Measurements from ENCODE around the gene APBB2.

The APBB2 gene

DNA sequence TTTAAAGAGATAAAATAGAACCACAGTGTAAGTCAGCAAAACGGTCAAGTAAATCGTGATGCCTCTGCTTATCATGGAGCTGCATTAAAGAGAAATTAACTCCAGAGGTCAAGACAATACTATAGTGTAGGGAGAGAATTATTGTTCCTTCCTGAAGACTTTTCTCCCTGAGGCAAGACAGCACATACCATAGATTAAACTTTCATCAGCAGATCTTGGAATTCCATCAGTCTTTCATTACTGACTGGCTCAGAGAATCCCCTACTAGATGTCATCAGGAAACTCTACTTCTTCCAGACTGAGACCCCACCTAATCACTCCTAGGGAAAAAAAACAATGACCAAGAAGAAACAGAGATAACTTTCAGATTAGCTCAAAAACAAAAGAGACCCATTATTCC is 333.2 kb downstream of the APBB2 start:
- no peak for DNase-seq

DNA sequence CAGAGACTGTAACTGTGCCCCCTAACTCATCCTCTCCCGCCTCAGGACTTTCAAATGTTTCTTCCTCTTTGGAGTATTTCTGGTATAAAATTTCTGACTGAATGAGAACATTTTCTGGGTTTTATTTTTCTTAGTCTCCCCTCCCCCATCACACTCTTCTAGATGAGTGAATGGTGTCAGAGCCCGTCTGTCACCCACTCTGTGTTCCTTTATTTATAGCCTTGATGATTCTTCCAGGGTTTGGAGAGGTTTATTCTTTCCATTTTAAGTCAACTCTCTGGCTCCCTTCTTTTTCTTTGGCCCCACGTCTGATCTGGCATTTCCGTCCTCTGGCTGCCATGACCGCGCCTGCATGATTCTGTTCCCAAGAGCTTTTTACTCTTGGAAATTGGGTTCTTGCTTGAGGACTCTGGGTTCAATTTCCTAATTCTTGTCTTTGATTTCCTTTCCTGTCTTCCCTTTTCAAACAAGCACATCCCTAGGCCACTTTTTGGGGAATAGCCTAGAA is 335.7 kb downstream of the APBB2 start:
- DNase-seq = no peak

DNA sequence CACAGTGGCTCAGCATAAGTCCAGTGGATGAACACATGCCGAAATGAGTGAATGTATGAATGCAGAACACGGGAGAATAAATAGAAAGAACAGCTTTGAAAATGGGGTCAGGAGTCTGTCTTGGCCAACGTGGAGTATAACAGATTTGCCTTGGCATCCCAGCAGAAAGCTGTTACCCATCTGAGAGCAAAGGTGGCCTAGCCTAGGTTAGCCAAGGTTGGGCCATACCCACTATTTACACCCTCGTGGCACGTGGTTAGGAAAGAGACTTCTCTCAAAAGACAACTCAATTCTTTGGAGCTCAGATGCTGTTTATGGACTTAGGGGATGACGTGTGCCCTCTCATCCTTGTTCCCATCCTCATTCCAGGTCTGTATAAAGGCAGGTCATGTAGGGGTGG is 337.3 kb downstream of the APBB2 start:
- no peak for DNase-seq

DNA sequence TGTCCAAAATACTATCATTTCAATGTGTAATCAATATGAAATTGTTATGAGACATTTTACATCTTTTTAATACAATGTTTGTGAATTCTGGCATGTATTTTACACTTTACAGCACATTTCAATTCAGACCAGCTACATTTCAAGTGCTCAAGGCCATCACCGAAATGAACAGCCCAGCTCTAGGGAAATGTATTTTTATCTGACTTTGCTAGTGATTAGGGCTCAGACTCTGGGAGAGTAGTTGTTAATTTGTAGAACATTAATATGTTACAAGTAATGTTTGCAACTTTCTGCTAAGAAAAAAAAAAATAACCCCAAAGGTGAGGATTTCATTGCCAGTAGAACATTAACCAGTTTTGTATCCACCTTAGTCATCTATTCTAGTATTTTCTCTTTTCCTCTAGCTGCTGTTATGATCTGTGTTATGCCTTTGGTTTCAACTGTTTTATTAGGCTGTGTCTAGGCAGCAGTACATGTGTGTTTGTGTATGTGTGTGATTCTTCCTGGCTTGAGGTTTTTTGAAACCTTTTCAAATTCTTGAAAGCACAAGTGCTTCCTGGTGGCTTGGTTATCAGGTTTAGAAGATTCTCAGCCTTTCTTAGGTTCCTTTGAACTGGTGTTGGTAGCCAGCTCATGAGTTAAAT is 338.7 kb downstream of the APBB2 start:
- DNase-seq = no peak

DNA sequence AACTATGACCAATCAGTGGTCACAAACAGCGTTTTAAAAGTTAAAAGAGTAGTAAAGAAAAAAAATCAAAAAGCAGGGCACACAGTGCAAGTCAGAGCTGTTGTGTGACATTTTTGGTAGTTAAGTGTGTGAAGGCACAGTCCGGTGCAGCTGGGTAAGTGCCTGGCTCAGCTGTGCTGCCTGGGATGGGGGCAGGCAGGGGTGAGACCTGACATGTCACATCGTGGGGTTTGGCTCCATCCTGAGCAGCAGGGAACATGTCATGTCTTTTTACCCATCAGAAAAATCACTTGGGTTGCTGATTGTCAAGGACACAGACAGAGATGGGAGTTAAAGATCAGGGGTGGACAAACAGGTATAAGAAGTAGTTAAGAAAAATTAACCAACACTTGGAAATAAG is 339.4 kb downstream of the APBB2 start:
- no peak for DNase-seq

DNA sequence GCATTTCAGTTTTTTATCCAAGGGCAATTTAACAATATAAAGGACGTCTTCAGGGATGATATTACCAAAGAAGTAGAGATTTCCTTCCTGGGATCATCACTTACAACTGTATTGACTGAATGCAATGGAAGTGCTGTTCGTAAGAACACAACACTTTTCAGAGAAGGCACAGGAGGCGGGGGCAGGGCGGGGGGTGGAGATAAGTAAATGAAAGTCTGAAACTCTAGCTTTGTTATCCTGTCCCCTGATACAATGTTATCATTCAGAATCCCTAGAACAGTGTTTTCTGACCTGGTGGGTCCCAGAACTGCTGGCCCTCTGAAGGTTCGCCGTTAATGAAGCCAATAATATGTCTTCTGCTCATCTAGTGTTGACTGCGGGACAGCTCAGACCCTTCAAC is 340.0 kb downstream of the APBB2 start:
- no peak for DNase-seq

DNA sequence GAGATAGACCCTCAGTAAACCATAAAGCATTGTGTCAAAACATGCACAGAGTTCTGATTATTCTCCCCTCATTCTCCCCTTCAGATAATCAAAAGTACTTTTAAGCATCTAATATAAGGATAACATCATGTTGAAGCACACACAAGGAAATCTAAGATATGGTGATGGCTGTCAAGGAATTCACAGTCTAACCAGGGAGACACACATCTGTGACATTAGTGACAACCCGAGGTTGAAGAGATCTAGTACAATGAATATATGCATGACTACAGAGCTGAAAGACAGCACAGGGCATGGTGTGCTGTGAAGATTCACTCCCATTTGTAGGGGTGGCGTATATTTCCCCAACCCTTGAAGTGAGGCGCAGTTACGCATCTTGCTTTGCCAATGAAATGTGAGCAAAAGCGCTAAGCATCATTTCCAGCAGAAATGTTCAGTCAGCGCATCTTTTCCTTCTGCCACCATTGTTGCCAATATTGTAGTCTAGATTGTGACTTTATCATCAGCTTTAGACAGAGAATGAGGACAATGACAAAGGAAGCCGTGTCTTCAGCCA is 342.6 kb downstream of the APBB2 start:
- no peak for DNase-seq

DNA sequence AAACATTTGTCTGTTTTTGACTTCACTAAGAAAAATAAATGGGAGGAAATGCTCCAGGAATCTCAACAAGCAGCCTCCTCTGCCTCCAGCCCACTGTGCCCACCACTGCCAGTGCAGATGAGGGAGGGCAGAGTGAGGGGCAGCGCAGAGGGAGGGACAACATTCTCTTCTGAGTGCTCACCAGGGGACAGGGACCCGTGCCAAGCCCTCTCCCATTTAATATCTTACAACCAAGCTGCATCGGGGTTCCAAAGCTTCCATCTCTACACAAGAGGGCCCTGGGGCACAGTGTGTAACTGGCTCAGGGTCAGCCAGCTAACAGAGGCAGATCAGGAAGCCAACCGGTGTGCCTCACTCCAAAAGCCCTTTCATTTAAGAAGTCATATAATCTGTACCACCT is 344.2 kb downstream of the APBB2 start:
- DNase-seq = no peak

DNA sequence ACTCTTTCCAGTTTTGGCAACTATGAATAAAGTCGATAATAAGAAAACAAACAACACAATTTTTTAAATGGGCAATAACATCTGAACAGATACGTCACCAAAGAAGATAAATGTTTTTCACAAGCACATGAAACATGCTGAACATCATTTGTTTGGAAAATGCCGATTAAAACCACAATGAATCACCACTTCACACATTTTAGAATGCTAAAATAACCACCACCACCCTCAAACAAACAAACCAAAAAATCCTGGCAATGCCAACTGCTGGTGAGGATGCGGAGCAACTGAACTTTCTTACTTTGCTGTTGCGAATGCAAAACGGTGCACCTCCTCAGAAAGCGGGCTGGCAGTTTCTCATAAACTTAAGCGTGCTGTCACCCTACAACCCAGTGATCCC is 348.6 kb downstream of the APBB2 start:
- no peak for DNase-seq

DNA sequence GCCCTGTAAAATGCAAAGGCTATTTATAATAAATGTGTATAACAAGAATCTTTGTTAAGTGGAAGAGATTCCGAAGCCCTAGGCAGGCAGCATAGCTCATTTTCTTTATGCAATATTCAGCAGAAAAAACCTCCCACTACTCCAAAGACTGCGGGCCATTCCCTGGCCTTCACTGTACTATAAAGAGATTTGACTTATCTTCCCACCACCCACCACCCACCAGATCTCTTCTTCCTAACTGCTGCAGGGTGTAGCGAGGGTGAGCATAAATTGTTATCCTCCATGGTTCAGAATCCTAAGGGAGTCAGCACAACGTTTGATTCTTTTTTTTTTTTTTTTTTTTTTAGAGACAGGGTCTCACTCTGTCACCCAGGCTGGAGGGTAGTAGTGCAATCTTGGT is 349.8 kb downstream of the APBB2 start:
- no peak for DNase-seq

DNA sequence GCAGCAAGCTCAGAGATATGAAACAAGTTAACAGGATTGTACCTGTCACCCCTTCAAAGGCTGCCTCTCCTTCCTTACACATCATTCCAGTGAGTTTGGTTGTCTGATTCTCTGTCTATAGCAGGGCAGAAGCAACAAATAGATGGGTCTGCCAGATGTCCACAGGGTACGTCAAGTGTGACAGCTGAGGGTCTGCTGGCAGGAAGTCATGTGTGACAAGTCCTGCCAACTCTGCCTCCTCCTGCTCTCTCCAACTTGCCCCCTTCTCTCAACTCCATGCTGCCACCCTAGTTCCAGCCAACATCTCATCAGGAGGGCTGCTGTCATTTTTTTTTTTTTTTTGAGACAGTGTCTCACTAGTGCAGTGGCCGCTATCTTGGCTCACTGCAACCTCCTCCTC is 355.4 kb downstream of the APBB2 start:
- no peak for DNase-seq

DNA sequence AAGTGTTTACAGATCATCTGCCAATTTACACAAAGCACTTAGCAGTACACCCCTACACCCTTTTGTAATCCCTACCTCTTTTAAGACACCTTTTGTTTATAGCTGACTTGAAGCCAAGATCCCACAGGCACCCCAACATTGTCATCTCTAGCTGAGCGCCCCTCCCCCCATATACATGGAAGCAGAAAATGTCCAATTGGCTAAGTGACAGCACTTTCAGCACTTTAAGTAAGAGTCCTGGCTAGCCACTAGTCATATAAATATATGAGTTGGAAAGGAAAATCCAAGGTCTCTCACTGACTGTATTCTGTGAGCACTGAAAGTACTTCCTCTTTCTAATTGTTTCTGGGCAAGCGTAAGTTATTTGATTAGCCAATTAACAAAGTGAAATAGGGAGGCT is 356.4 kb downstream of the APBB2 start:
- DNase-seq = no peak

DNA sequence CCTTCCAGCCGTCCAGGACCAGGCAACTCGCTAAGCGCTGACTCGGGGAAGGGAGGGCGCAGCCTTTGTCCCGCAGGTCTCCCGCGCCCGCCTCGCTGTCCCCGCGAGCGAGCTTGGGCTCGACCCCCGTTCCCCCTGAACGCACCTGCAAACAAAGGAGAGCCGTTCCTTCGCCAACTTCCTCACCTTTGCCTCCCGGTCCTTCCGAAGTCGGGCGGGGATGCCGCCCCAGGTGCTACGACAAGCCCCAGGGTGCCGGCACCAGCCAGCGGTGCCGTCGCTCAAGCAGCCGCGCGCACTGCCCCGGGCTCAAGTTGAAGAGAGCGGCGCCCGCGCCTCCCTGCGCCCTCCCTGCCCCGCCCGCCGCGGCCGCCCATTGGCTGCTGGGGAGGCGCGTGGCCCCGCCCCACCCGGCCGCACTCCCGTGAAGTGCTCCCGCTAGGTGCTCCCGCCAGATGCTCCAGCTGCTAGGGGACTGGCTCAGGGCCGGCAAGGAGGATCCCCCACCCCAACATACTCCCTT is 357.4 kb downstream of the APBB2 start:
- peak; percentile 75 for DNase-seq

DNA sequence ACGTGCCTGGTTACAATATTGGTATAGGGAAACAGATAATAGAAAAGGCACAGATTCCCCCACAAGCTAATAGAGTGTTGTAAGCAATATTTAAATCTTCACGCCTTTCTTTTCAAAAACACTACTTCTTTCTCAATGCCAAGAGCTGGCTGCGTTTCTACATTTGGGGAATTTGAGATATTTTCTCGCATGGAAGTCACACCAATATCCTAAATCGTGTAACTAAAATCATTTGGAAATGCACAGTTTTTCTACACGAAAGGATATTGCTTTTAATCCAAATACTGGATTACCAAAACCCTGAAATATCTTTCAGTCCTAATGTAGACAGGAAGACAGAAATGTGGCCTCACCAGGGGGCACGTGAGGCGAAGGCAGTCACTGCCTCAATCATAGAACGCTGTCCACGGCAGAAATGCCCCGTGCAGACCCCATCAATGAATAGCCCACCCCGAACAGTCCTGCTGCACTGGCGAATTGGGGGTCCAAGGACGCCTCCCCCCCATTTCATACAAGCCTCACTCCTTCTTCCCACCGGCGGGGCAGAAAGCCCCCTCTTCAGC is 358.0 kb downstream of the APBB2 start:
- DNase-seq = peak; percentile 50

DNA sequence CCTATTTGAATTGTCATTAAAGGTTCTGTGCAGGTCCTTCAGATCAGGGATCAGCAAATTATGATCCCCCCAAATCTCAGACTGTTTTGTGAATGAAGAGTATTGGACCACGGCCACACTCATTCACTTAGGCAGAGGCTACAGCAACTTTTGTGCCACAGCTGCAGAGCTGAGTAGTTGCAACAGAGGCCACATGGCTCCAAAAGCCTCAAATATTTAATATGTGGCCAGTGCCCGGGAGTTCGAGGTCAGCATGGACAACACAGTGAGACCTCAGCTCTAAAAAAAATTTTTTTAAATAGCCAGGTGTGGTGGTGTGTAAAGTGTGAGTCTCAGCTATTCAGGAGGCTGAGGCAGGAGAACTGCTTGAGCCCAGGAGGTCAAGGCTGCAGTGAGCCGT is 363.8 kb downstream of the APBB2 start:
- no peak for DNase-seq

DNA sequence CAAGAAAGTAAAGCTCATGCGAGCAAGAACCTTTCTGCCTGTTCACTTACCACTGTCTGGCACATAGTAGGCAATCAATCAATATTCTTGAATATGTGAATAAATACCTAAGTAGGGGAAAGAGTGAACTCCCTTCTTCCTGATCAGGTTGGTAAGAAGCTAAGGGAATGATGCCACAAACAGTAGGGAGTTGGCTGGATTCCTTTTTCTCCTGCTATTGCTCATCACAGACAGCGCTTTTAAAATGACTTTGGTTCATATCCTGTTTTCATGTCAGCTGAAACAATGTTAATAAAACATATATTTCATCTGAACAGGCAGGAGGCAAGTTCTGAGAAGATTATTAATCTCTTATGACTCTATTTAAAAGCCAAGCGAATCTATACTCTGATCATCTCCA is 365.4 kb downstream of the APBB2 start:
- DNase-seq = no peak

DNA sequence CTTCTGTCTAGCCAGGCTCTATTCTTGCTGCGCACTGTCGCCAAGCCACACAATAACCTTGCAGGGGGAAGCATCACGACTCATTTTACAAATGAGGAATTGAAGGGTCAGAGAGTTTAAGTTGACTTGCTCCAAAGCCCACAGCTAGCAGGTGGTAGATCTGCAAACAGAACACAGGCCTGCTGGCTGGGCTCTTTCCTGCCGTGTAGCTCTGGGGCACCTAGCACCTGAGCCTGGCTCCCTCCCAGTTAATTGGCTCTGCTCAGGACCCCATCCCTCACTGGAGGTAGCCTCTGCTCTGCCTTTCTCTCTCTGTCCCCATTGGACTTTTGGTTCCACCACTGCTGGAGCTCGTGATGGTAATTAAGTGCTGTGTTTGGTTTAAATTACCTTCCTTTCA is 366.1 kb downstream of the APBB2 start:
- peak; percentile 75 for DNase-seq

DNA sequence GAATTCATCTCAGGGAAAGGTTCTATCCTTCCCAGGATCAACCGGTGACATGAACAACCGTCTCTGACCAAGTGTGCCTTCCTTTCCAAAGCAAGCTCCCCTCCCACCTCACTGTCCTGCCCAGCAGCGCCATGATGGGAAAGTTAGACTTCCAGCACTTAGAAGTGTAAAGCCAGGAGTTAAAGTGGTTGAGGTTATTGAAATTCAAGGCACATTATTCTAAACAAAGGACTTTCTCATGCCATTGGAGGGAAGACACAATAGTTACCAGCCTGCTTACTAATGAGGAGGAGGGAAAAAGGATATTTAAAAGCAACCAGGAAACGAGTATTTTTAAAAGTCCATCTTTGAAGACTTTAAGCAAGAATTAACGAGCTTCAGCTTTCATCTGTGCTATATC is 367.8 kb downstream of the APBB2 start:
- peak; percentile 91 for DNase-seq

DNA sequence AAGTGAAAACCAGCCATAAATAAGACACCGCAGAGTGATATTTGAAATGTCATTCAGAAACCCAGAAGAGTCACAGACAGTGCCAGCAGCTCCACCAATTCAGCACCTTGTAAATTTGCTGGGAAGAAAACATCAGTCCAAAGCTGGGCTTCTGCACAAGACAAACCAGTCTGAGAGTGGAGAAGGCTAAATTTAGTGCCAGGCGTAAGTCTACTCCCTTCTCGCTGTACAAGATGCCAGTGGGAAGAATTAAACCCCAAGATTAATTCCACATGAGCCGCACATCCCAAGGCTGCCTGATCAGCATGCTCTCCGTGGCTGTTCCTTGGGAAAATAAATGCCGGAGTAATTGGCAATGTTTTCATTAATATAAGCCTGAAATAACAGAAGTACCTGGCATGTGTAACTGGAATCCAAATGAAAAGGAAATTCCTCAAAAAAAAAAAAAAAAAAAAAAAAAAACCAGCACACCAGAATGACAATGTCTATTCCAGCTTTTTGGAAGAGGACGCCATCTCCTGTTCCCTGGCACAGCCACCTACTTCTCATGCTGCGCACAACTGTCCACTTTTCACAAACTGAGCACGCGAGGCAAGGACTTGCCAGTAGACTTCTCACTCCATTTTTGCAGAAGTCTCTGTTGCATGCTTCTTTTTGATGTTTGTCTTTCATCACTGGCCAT is 369.0 kb downstream of the APBB2 start:
- no peak for DNase-seq

DNA sequence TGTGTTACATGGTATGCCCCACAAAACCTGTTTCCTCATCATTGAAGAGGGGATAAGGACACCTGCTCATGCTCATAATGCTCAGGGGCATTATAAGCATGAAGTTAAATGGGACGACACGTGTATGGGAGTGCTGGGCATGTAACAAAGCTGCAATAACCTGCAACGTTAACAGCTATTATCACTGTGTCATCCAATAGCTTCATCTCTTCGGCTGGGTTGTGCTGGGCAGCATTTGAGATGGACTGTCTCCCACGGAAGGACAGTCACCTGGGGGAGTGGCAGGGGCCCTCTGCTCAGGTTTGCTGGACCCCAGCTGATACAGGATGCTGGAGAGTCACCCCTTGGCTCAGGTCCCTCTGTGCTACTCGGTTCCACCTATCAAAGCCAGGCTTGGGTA is 370.1 kb downstream of the APBB2 start:
- peak; percentile 22 for DNase-seq

DNA sequence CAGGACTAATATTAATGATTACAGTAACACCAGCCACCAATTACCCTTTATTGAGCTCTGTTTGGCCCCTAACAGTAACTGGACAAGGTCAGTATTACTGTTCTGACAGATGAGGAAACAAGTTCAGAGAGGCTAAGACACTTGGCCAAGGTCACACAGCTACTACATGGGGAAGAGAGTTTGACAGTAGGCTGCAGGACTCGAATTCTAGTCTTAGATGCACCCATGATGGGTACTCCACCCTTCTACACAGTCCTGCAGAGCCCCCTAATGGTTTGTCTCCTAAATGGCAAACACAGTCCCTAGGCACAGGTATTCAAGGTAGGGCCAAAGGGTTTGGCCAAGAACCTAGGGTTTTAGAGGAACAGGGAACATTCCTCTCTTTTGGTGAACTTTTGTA is 370.6 kb downstream of the APBB2 start:
- no peak for DNase-seq

DNA sequence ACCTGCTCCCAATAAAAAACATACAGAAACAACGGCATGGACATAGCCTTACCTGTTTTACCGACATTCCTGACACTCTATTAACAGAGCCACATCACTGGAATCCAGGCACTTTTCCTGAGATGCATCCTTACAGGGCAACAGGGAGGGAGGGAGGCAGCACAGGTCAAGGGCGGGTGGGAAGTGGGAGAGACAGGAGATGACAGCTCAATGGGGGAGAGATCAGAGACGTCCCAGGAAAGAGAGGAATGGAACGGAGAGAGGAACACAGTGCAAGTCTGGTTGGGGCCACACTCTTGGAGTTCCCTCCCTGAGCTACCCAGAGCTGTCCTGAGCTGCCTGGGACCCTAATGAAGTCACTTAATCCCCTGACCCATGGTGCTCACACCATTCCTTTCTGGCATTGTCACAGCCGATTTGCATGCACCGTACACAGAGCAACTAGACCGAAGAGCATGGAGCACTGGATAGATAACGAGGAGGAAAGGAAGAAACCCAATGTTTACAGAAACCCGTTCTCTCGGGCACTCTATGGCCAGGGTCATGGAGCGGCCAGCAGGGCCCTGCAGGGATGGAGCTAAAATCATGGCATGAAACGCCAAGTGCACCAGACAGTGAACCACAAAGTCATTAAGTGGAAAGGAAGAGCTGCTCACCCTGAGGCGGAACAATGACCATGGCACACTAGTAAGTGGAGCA is 371.5 kb downstream of the APBB2 start:
- peak; percentile 99 for DNase-seq

DNA sequence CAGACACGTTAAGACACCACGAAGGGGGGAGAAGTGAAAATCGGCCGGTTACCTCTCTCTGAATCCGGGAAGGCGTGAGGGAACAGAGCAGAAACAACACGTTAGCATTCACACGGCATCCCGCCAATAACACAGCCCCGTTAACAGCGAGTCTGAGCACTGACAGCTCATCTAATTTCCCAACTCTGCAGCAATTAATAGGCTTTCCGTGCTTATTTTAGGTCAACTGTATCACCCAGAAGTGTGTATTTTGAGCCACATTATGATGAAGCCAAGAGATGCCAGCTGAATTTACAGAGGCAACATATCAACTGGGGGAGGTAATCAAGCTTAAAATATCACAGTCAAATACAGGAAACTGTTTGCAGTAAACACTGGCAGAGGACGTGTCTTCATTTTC is 372.0 kb downstream of the APBB2 start:
- no peak for DNase-seq
